Kidney tubule cell (primary cell): ENCODE results near the gene MYOD1.
A peak's percentile ranks its signal among the peaks of the same experiment; 100 is the strongest.

Experiments used
- DNase-seq: peaks from one replicate; pipeline ENCODE4 v3.0.0-alpha.2; 2018; ENCODE audit warnings: low spot score

The MYOD1 gene

DNA sequence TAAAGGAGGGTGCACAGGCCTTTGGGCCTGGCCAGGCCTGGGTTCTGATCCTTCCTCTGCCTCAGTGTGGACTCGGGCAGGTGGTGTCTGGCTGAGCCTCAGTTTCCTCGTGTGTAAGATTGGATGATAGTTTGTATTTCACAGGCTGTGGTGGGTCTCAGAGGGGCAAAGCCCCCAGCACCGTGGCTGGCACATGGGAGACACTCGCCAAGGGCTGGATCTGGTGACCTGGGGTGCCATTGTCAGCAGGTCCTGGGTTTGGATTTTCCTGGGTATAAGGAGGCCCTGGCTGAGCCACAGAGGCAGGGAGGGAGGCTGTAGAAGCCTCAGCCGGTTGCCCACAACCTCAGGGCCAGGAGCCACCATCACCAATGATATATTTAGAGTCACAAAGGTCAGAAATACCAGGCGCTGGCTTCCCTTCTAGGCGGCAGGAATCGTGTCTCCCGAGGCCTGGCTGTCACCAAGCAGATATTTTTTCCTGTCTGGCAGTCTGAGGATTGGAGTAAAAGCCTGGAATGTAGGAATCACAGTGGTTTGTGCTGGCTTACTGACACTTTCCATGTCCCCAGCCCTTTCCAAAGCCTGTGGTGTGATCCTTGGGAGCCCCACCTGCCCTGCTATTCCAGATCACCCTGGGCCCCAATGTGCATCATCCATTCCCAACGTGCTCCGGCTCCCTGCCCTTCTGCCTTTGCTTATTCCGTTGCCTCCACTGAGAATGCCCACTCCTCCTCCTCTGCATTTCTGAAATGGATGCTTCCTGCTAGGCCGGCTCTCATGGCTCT lies 30.8 kb downstream of the MYOD1 start:
- no peak for DNase-seq

DNA sequence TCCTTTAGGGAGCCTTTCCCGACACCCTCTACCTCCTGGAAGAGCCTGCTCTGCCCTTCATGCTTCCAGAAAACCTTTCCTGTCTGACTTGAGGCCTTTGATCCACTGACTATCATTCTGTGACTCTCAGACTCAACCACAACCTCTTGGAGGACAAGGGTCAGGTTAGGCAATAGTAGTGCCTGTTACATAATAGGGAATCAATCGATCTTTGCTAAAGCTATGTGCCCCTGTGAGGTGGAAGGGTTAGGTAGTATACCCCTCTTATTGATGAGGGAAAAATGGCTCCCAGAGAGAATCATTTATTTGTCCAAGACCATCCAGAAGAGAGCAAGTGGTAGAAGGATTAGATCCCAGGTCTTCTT lies 31.4 kb downstream of the MYOD1 start:
- DNase-seq = no peak

DNA sequence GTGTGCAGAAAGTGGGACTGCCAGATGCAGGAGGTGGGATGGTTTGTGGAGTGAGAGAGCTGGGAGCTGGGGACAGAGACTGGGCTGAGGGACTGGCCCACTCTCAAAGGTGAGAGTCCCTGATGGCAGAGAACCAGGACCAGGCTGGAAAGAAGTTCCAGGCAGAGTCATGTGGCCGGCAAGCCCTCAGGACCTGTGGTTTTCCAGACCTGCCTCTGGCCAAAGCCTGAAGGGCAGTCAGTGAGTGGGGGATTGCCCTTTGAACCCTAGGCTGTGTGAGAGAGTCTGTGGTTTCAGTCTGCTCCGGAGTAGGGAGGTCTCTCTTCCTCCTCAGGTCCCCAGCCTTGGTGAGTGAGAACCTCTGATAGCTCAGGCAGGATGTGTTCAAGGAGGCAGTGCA lies 32.2 kb downstream of the MYOD1 start:
- DNase-seq = no peak

DNA sequence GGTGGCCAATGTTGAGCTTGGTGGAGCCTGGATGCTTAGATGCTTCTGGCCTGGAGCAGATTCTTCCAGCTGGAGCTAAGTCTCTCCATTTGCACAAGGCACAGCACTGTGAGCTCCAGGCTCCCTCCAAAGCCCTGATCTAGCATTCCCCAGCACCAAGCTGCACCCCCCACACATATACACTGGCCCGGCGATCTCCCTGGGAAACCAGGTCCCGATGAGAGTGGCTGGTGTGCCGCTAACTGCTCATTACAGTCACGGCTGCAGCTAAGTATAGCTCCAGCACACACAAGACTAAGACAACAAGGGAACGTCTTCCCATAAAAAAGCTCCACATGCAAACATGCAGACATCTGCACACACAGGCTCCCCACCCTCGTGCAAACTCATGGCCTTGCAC lies 32.8 kb downstream of the MYOD1 start:
- no peak for DNase-seq

DNA sequence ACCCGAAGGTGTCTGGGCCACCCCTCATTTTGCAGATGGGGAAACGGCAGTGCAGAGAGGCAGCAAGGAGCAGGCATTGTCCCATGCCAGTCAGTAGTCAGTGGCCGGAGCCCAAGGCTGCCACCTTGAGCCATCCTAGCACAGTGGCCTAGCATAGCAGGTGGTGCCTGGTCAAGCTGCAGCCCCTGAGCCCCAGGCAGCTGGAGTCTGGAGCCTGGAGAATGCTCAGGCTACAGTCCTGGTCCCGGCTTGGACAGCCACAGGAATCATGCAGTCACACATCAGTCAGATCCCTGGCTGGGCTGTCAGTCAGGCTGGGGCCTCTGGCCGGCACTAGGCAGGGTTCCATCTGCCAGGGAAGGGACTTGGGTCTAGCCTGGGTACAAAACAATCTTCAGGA lies 33.8 kb downstream of the MYOD1 start:
- DNase-seq = no peak

DNA sequence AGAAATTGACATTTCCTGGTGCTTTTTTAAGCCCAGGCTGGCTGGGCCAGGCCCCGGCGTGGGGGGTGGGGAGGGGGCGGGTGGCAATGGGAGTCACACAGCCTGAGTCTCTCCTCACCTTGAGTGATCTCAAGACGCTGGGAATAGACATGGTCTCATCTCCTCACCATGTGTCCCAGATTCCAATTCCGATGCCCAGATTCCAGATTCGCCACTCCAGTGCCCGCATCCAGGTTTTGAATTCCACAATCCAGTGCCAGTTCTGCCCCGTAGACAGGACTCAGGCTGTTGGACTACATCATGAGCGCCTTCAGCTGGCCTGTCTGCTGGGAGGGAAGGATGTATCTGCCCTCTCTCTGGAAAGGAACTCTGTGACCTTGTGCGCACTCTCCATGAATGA lies 34.3 kb downstream of the MYOD1 start:
- no peak for DNase-seq

DNA sequence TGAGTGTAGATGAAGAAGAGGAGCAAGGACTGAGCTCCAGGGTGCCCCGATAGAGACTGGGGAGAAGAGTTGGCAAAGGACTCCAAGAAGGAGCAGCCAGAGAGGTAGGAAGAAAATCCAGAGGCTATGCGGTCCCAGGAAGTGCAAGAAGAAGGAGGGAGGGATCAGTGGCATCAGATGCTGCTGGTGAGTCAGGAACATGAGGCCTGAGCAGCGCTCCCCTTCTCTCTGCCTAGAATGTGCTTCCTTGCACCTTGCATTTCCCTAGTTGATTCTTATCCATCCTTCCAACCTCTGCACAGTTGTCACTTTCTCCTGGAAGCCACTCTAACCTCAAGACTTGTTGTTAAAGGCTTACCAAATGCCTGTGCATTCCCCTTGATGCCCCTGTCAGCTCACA lies 36.5 kb downstream of the MYOD1 start:
- DNase-seq = no peak

DNA sequence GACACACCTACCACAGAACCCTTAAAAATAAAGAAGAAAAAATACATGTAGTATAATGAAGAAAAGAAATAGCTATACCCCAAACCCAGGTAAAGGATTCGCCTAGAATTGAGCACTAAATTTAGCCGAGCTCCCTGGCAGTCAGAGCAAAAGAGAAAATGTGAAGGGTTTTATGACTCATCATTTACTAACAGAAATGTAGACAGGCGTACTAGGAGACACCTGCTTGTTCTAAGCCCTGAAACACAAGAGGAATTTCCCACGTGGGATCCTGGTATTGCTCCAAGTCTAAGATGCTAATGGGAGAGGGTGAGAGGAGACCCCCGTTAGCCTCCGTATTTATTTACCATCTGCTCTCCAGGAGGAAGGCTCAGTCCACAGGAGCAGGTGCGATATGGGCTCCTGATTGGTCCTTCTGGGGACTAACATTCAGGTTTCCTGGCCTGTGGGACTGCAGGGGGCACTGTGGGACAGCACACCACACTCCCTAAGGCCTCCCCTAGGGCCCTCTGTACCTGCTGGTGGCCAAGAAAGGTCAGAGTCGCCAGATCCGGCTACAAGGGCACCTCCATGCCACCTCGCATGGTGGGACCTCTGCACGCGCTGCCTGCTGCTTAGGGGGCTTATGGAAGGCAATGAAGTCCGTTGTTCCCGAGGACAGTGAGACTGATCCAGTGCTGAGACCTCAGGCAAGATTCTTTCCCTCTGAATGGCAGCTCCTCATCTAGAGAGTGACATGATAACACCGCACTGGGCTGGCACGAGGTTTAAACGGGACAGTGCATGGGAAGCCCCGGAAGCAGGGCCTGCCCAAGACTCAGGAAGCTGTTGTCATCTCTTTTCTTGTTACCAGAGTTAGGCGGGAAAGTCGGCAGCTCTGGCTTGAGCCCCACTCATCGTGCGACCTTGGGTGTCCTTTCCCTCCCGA lies 41.0 kb downstream of the MYOD1 start:
- DNase-seq = peak; percentile 58

DNA sequence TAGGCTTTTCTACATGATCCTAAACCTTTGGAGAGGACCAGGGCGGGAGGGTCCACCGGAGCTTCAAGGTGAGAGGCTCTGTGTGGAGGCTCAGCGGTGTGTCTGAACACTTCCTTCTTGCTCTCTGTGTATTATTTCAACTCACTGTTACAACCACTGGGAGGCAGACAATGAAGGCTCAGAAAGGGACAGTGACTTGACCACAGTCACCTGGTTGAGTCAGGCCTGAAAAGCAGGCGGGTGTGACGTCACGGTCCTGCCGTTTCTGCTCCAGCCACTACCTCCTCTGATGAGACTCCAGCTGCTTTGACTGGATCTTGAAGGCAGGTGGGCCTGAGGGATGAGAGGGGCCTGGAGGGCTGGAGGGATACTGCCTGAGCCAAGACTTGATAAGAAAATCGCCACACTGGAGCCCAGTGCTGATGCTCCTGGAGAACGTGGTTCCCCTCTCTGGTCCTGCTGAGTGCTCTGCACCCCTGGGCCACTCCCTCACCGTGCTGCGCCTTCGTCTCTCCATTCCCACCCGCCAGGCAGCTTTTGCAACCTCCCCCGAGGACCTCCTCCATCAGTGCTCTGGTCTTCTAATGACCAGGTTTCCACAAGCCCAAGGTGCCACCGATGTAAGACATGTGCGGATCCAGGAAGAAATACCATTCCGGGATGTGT lies 43.1 kb downstream of the MYOD1 start:
- DNase-seq = peak; percentile 22

DNA sequence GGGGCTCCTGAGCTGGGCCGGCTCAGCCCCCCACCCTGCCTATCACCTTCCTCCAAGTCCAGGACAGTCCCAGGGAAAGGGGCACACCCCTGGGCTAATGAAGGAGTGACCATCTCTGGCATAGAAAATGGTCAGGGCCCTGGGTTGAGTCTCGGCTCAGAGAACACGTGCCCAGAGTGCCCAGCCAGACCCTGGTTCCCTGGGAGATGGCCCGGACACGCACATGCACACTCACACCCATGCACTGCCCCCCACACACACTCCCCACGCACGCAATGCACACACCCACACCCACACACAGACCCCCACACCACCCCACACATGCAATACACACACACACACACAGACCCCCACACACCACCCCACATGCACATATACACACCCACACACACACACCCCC lies 43.9 kb downstream of the MYOD1 start:
- DNase-seq = no peak

DNA sequence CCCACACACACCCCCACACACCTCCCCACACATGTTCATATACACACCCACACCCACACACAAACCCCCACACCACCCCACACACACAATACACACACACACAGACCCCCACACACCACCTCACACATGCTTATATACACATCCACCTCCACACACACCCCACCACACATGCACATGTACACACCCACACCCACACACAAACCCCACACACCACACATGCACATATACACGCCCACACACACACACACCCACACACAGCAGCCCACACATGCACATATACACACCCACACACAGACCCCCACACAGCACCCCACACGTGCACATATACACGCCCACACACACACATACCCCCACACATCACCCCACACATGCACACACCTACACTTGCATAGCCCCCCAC lies 44.3 kb downstream of the MYOD1 start:
- DNase-seq = no peak

DNA sequence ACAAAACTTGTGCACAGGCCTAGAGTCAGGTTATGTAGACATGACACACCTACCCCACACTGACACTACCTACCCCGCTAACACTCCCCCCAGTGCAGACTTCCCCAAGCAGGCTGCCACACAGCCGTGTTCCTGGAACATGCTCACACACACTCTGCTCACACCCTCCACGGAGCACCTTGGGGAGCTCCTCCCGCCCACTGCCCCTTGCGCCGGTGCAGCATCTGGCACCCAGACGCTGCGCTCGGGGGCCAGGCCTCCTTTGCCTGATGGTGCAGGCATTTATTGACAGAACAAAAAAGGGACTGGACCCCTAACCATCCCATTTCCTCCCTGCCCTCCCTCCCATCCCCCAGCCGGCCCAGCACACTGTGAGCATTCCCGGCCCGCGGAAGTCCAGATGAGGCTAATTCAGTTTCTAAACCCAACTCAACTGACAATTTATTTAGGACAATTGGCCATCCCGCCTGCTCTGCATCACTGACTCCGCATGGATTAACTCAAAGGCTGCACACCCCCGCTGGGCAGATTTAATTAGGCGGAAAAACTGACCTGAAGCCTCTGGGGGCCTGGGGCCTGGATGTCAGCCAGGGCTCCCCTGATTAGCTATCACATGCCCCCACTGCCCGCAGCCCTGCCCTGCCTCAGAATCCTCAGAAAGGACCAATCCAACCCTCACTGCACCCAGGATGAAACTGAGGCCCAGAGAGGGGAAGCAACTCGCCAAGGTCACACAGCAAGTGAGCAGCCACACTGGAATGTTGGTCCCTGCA lies 45.3 kb downstream of the MYOD1 start:
- DNase-seq = no peak

DNA sequence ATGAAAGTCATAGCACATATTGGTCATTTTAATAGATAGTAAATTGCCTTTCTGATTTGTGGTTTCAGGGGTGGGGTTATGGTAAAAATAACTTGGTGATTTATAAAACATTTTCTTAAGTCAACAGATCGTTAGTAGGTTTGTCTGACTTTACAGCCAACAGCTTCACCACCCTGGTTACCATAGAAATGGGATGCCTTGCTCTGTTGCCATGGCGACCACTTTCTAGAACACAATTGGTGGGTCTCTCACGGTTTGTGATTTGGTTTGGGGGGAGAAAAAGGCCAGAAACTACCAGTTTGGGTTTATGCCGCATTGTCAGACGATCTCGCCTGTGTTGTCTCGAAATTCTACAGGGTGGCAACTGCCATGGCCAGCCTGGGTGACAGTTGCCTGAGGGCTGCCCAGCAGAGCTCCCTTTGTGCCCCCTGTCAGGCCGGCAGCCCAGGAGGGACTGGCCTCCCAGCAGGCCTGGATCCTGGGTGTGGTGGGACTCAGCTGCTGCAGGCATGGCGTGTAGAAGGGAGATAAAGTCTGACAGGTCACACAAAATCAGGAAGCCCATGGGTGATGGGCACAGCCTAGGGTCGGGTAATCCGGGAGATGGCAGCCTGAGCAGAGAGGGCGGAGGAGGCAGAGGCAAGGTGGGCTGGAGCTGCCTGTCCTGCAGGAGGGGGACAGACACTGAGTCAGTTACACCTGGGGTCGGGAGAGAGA lies 46.1 kb downstream of the MYOD1 start:
- no peak for DNase-seq

DNA sequence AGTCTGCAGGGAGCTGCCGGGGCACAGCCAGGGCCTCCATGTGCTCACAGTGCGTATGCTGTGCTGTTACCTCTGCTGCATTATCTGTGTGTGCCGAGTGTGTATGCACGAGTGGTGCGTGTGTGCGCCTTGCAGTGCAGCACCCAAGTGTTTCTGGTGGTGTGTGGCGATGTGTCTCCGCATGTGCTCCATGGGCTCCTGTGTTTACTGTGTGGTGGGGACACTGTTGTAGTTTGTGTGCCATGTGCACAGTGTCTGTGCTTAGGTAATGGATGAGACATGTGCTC lies 46.6 kb downstream of the MYOD1 start:
- no peak for DNase-seq

DNA sequence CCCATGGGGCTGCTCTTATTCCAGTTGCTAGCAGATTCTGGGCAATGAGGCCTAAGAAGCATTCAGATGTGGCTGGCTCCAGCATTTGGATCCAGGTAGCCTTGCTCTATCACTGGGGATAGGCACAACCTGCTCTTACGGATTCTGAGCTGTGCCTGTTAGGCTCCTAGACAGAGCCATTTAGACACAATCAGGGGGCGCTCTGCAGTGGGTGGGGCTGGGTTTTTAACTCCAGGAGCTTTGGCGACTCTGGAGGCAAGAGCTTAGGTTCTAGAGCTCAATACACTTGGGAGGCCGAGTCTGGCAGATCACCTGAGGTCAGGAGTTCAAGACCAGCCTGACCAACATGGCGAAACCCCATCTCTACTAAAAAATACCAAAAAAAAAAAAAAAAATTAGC lies 47.2 kb downstream of the MYOD1 start:
- DNase-seq = no peak

DNA sequence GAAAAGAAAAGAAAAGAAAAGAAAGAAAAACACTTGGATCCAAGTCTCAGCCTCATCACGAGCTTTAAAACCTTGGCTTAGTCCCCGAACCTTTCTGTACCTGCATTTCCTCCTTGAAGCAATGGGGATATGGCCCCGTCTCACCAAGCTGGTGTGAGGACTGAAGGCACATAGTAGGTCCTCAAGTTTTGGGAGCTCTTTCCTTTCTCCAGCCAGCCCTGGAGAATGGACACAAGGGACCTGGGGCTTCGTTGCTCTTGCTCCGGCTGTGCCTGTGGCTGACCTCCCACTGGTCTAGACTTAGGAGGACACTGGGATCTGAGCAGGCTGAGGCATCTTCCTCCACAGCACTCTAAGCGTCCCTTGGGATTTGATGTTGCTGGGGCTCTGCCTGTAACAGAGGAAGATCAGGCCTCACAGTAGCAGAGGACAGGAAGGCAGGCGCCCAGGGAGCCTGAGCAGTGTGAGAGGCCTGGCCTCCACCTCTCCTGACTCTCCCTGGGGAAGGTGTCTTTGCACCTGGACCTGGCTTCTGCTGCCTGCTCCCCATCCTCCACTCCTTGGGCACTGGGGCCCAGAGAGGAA lies 48.0 kb downstream of the MYOD1 start:
- DNase-seq = no peak

DNA sequence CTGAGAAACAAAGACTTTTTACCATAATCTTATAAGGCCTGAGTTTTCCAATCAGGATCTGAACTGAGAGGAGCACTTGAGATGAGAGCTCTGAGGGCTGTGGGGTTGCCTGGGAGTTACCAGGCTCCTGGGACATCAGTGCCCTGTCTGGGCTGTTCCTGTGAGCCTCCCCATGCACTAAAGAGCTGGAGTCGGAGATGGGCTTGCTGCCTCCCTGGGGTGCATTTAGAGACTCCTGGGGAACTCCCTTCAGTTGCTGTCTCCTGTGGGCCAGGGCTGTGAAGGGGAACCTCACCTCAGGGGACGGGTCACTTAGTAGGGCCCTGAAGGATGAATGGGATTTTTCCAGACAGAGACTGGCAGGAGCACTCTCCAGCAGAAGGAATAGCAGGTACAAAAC lies 48.5 kb downstream of the MYOD1 start:
- DNase-seq = no peak

DNA sequence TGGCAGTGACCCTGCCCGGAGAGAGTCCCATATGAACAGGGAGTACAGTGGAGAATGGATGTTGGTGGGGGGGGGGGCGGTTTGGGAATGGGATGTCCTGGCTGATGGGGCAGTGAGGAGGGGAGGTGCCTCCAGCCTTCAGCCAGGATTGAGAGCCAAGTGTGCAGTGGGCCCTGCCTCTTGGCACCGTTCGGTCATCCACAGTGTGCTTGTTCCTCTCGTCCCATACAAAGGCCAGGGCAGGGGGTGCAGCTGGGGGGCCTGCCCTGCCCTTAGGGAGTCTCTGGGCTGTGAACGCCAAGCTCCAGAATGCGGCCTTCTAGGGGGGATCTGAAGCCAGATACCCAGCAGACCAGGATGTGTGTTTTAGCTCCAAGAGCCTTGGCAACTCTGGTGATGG lies 49.2 kb downstream of the MYOD1 start:
- no peak for DNase-seq

DNA sequence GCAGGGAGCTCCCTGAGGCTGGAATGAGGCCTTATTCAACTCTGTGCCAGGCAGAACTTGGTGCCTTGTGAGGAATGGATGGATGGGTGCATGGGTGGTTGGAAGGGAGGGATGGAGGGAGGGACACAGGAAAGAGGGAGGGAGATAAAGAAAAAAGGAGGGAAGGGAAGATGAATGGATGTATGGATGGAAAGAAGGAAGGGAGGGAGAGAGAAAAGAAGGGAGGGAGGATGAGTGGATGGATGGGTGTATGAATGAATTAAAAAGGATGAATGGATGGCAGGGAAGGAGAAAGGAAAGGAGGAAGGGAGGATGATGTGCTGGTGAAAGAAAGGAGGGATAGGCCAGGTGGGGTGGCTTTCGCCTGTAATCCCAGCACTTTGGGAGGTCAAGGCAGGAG lies 49.8 kb downstream of the MYOD1 start:
- DNase-seq = no peak

DNA sequence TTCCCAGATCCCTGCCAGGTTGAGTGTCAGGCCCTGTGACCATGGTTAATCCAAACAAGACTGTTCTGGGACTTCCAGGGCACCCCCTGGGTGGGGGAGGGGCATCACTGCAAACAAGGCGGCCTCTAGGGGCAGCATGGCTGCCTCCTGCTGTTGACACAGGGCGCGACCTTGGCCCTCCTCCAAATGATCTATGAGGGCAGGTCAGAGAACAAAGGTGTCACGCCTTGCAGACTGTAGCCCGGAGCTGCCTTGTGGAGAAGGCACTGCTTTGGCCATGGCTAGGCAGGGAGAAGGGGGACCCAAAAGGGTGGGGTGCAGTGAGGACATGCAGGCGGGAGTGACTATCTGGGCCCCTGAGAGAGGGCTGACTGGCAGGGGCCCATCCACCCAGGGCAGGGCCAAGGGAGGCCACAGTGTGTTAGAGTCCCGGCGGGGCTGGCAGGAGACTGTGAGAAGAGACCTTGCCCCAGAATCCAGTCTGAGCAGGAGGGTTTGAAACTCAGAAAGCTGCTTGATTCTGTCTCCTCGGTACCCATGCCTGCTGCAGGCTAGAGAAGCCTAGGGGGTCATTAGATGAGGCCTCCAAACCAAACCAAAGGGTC lies 50.8 kb downstream of the MYOD1 start:
- no peak for DNase-seq

DNA sequence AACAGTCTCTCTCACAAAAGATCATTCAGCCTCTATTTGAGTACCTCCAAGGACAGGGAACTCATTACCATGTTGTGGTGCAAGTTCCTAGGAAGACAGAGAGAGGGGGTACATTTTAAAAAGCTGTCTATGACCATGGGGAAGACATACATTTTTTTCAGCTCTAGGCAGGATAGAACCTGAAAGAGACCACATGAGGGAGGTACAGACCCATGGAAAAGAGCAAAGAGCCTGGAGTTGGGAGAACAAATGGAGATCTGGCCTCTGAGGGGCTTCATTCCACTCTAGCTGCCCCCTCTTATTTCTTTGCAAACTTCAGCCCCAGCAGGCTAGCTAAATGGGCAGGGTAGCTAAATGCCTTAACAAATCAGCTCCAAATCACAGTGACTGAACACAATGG lies 51.5 kb downstream of the MYOD1 start:
- DNase-seq = no peak
